HepG2 (cell line): ENCODE results near the gene QTRT2. TPM values are rescaled to one million over a fixed set of nuclear protein-coding genes. Genes with fewer than 3 reads are reported as not detected.

Experiments used
- CENPT ChIP-seq: sonication (generic); formaldehyde crosslinking; IDR thresholded peaks from 2 replicates; pipeline ENCODE4 v1.8.0; 2022; ENCODE audit warnings: low read depth, mild to moderate bottlenecking, moderate library complexity, missing genetic modification reagents
- GFI1 ChIP-seq: sonication (generic); formaldehyde crosslinking; IDR thresholded peaks from 2 replicates; pipeline ENCODE4 v1.5.0; 2020; ENCODE audit warnings: missing genetic modification reagents, mild to moderate bottlenecking, borderline replicate concordance
- KDM6A ChIP-seq: IDR thresholded peaks from 2 replicates; pipeline ENCODE4 v1.6.1; 2016; ENCODE audit warnings: low read depth
- MAF1 ChIP-seq: sonication (generic); formaldehyde crosslinking; IDR thresholded peaks from 2 replicates; pipeline ENCODE4 v1.5.0; 2020; ENCODE audit warnings: missing genetic modification reagents, borderline replicate concordance
- PITX1 ChIP-seq: sonication (generic); formaldehyde crosslinking; IDR thresholded peaks from 2 replicates; pipeline ENCODE4 v1.5.1; 2020; ENCODE audit warnings: mild to moderate bottlenecking, missing genetic modification reagents
- TBP ChIP-seq: sonication (generic); formaldehyde crosslinking; IDR thresholded peaks from 2 replicates; pipeline ENCODE4 v1.5.0; 2020; ENCODE audit warnings: missing genetic modification reagents
- TFDP1 ChIP-seq: IDR thresholded peaks from 2 replicates; pipeline ENCODE4 v1.6.1; 2016; ENCODE audit warnings: missing compliant biosample characterization, missing genetic modification reagents, borderline replicate concordance
- TRIM24 ChIP-seq: sonication (generic); formaldehyde crosslinking; IDR thresholded peaks from 2 replicates; pipeline ENCODE4 v1.8.0; 2022; ENCODE audit warnings: mild to moderate bottlenecking, missing genetic modification reagents
- ZFP90 ChIP-seq: sonication (generic); formaldehyde crosslinking; IDR thresholded peaks from 2 replicates; pipeline ENCODE4 v1.8.0; 2022; ENCODE audit warnings: missing genetic modification reagents, mild to moderate bottlenecking, inconsistent platforms, borderline replicate concordance
- ZNF281 ChIP-seq: sonication (generic); formaldehyde crosslinking; IDR thresholded peaks from 2 replicates; pipeline ENCODE4 v1.4.0; 2020; ENCODE audit warnings: missing genetic modification reagents, borderline replicate concordance
- ZNF572 ChIP-seq: sonication (generic); formaldehyde crosslinking; IDR thresholded peaks from 2 replicates; pipeline ENCODE4 v1.5.1; 2020; ENCODE audit warnings: mild to moderate bottlenecking, missing genetic modification reagents
- ZNF577 ChIP-seq: sonication (generic); formaldehyde crosslinking; IDR thresholded peaks from 2 replicates; pipeline ENCODE4 v1.4.0; 2020; ENCODE audit warnings: mild to moderate bottlenecking, low read depth, missing genetic modification reagents, borderline replicate concordance
- ZNF598 ChIP-seq: sonication (generic); formaldehyde crosslinking; IDR thresholded peaks from 2 replicates; pipeline ENCODE4 v1.5.1; 2020; ENCODE audit warnings: mild to moderate bottlenecking, missing genetic modification reagents, borderline replicate concordance
- ZNF670 ChIP-seq: sonication (generic); formaldehyde crosslinking; IDR thresholded peaks from 2 replicates; pipeline ENCODE4 v1.8.0; 2022; ENCODE audit warnings: mild to moderate bottlenecking, missing genetic modification reagents, borderline replicate concordance
- polyA plus RNA-seq, 8 experiments: library from polyadenylated mRNA; depleted of rRNA in 3 of 8; stranded (reverse) in 7 of 8; unstranded in 1 of 8; fragments of >200 nt; fragmentation: Illumina TruSeq in 4 of 8; extraction: Trizol in 4 of 8; gene quantifications; 2 replicates each; pipeline versions ENCODE4 v1.2.1 to v1.2.3, GENCODE V29; 2011 to 2016; ENCODE audit warnings: low read depth in 4 of 8, missing spikeins in 1 of 8, mixed read lengths in 1 of 8; ENCODE audit not compliant: insufficient read depth in 1 of 8
- total RNA-seq, 5 experiments: library from RNA; depleted of rRNA; stranded (reverse); fragments of >200 nt; fragmentation: Illumina TruSeq; extraction: Trizol; gene quantifications; 2 replicates each; pipeline ENCODE4 v1.2.3, GENCODE V29; 2016; ENCODE audit warnings: low read depth in 1 of 5
- TF ChIP-seq, protein P1 (sequence below): sonication (generic); formaldehyde crosslinking; IDR thresholded peaks from 2 replicates; pipeline ENCODE4 v1.4.0; 2020; ENCODE audit warnings: missing genetic modification reagents
- TF ChIP-seq, protein P2 (sequence below): sonication (generic); formaldehyde crosslinking; IDR thresholded peaks from 2 replicates; pipeline ENCODE4 v1.8.0; 2022; ENCODE audit warnings: mild to moderate bottlenecking, missing genetic modification reagents, borderline replicate concordance
- TF ChIP-seq, protein P3 (sequence below): IDR thresholded peaks from 2 replicates; pipeline ENCODE4 v1.6.1; 2016; ENCODE audit warnings: low read depth, borderline replicate concordance
- TF ChIP-seq, protein P4 (sequence below): IDR thresholded peaks from 2 replicates; pipeline ENCODE4 v1.6.1; 2018; ENCODE audit warnings: missing genetic modification reagents

The QTRT2 gene
- total and polyA plus RNA-seq, 2 of the 13 experiments (the other 11 are each of a cell fraction or from before 2014, with no cell fraction given) = 7.1 to 33.4 TPM

DNA sequence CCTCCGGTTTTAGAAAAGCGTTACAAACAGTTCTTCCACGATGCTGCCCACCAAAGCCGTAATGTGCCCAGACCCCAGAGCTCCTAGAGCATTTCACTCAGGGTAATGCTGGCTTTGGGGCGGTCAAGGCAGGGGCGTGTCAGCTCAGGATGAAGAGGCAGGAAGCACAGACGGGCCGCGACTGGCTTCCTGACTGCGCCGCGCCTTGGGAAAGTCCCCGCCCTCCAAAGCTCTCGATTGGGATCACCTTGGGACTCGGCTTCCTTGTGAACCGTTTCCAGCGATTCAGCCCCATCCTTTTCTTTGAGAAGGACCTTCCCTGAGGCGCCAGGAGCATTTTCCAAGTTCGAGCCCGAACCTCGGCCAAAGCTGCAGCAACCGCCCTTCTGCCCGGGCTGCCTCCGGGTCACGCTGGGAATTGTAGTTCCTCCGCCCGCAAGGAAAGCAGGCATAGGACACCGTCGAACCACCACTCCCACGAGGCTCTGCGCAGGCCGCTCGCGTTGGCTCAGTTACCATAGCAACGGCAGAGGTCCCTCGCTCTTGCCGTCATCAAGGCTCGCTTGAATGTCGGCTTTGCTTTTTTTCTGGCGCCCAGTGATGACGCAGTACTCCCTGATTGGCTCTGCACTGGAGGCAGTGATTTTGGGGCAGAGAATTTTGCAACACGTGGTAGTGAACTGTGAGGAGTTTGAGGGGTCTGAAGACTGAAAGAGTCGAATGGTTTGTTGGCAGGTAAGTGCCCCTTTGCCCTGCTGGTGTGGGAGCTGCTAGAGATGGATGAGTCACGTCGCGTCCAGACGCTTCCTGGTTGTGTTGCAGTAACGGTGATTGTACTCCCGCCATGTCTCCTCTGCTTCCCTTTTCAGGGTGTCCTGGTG lies at the start of gene QTRT2, which contains the start of gene CCDC191 (continued):
- peak; percentile 74; the same call in 1 of the 2 replicates for TF ChIP-seq TBP (CRISPR knock-in tag)
- TF ChIP-seq, protein P1, sequence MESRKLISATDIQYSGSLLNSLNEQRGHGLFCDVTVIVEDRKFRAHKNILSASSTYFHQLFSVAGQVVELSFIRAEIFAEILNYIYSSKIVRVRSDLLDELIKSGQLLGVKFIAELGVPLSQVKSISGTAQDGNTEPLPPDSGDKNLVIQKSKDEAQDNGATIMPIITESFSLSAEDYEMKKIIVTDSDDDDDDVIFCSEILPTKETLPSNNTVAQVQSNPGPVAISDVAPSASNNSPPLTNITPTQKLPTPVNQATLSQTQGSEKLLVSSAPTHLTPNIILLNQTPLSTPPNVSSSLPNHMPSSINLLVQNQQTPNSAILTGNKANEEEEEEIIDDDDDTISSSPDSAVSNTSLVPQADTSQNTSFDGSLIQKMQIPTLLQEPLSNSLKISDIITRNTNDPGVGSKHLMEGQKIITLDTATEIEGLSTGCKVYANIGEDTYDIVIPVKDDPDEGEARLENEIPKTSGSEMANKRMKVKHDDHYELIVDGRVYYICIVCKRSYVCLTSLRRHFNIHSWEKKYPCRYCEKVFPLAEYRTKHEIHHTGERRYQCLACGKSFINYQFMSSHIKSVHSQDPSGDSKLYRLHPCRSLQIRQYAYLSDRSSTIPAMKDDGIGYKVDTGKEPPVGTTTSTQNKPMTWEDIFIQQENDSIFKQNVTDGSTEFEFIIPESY = no peak
- TF ChIP-seq ZNF281 (CRISPR knock-in tag) = no peak
- no peak for TF ChIP-seq ZNF670
- TF ChIP-seq, protein P2, sequence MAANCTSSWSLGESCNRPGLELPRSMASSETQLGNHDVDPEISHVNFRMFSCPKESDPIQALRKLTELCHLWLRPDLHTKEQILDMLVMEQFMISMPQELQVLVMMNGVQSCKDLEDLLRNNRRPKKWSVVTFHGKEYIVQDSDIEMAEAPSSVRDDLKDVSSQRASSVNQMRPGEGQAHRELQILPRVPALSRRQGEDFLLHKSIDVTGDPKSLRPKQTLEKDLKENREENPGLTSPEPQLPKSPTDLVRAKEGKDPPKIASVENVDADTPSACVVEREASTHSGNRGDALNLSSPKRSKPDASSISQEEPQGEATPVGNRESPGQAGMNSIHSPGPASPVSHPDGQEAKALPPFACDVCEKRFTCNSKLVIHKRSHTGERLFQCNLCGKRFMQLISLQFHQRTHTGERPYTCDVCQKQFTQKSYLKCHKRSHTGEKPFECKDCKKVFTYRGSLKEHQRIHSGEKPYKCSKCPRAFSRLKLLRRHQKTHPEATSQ (CRISPR knock-in tag) = no peak; the same call in 1 of the 2 replicates
- TF ChIP-seq MAF1 = 0 out of 2 replicates have a peak, but pooled peaks have one; percentile 48
- TF ChIP-seq TFDP1 (CRISPR knock-in tag) = peak; percentile 90
- TF ChIP-seq, protein P3, sequence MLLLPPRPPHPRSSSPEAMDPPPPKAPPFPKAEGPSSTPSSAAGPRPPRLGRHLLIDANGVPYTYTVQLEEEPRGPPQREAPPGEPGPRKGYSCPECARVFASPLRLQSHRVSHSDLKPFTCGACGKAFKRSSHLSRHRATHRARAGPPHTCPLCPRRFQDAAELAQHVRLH (CRISPR knock-in tag) = peak; percentile 37; the same call in 1 of the 2 replicates
- TF ChIP-seq ZNF572 (CRISPR knock-in tag) = no peak; the same call in 1 of the 2 replicates
- no peak for TF ChIP-seq CENPT (CRISPR knock-in tag)
- TF ChIP-seq PITX1 (CRISPR knock-in tag) = peak; percentile 65; the same call in 1 of the 2 replicates
- peak; percentile 97 for TF ChIP-seq GFI1 (CRISPR knock-in tag)
- TF ChIP-seq ZNF577 (CRISPR knock-in tag) = no peak
- peak; percentile 93 for TF ChIP-seq ZFP90
- peak; percentile 61 for TF ChIP-seq ZNF598 (CRISPR knock-in tag)
- TF ChIP-seq TRIM24 = no peak
- TF ChIP-seq, protein P4, sequence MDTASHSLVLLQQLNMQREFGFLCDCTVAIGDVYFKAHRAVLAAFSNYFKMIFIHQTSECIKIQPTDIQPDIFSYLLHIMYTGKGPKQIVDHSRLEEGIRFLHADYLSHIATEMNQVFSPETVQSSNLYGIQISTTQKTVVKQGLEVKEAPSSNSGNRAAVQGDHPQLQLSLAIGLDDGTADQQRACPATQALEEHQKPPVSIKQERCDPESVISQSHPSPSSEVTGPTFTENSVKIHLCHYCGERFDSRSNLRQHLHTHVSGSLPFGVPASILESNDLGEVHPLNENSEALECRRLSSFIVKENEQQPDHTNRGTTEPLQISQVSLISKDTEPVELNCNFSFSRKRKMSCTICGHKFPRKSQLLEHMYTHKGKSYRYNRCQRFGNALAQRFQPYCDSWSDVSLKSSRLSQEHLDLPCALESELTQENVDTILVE = 0 out of 2 replicates have a peak, but pooled peaks have one; percentile 35
- no peak for TF ChIP-seq KDM6A (CRISPR knock-in tag)
